Activated effector memory CD4-positive, alpha-beta T cell treated with Interleukin-2 at 50 U/mL for 16 hours (primary cell): ENCODE results near the gene CNOT8.
"Not testable (repeated sequence)": the region's sequence is repeated elsewhere in the genome, so short reads cannot be mapped to it uniquely, and the experiment has no call there.

Experiments used
- DNase-seq: peaks from one replicate; pipeline ENCODE4 v3.0.0-alpha.2; 2020

The CNOT8 gene

GRCh38 chr5:154866841-154867240 is 8.4 kb downstream of the CNOT8 start:
- DNase-seq, result no peak

GRCh38 chr5:154868702-154869101 is 10.3 kb downstream of the CNOT8 start:
- no peak for DNase-seq

- no peak for DNase-seq
These were observed 13.3 kb downstream of the CNOT8 start for GRCh38 chr5:154871734-154872133.

GRCh38 chr5:154873791-154874331 is 15.4 kb downstream of the CNOT8 start:
- DNase-seq, result no peak

GRCh38 chr5:154878642-154879335 is 20.4 kb downstream of the CNOT8 start:
- no peak for DNase-seq

- DNase-seq, result no peak
These were observed 23.6 kb downstream of the CNOT8 start for GRCh38 chr5:154881986-154882385.

GRCh38 chr5:154884424-154884823 is 26.0 kb downstream of the CNOT8 start:
- no peak for DNase-seq

- no peak for DNase-seq
These were observed 27.0 kb downstream of the CNOT8 start for GRCh38 chr5:154885439-154885838.

GRCh38 chr5:154892369-154892771 is 33.9 kb downstream of the CNOT8 start:
- no peak for DNase-seq

GRCh38 chr5:154893381-154893780 is 35.0 kb downstream of the CNOT8 start:
- DNase-seq, result no peak

GRCh38 chr5:154895606-154896561 is 37.5 kb downstream of the CNOT8 start:
- no peak for DNase-seq

GRCh38 chr5:154896562-154897165 is 38.2 kb downstream of the CNOT8 start:
- DNase-seq, result no peak

- DNase-seq, result no peak
These were observed 39.8 kb downstream of the CNOT8 start for GRCh38 chr5:154898210-154898609.

- DNase-seq, result no peak
These were observed 40.9 kb downstream of the CNOT8 start for GRCh38 chr5:154899151-154899816.

- no peak for DNase-seq
These were observed 41.6 kb downstream of the CNOT8 start for GRCh38 chr5:154900066-154900465.

GRCh38 chr5:154901276-154901675 is 42.8 kb downstream of the CNOT8 start:
- DNase-seq, result no peak

- DNase-seq, result no peak
These were observed 43.5 kb downstream of the CNOT8 start for GRCh38 chr5:154901913-154902312.

- not testable (repeated sequence) for DNase-seq
These were observed 47.2 kb downstream of the CNOT8 start for GRCh38 chr5:154905601-154906000.

- no peak for DNase-seq
These were observed 58.4 kb downstream of the CNOT8 start for GRCh38 chr5:154916874-154917273.

GRCh38 chr5:154917757-154918156 is 59.3 kb downstream of the CNOT8 start:
- DNase-seq, result no peak

- DNase-seq, result no peak
These were observed 65.3 kb downstream of the CNOT8 start for GRCh38 chr5:154923441-154924430.
